H1 (cell line): Measurements from ENCODE around the gene IGF1. TPM values are rescaled to one million over a fixed set of nuclear protein-coding genes. Genes with fewer than 3 reads are reported as not detected.

Experiments
- CTCF ChIA-PET: fragments of 300-600 bp; sonication (Branson Sonifier 250); formaldehyde crosslinking; loops from one replicate; lab custom pipeline; 2021; ENCODE audit not compliant: partially characterized antibody; lab: Charles Lee
- POLR2A ChIA-PET: fragments of 300-600 bp; sonication (Branson Sonifier 250); formaldehyde crosslinking; loops from one replicate; lab custom pipeline; 2021; ENCODE audit warnings: inconsistent platforms; ENCODE audit not compliant: partially characterized antibody; lab: Charles Lee
- DNase-seq, 2 experiments: peaks; one replicate each; pipeline versions ENCODE4 v3.0.0 to v3.0.0-alpha.2; 2010 to 2022; ENCODE audit warnings: low spot score in 2 of 2, low read depth in 1 of 2, mixed read lengths in 1 of 2
- FAIRE-seq: peaks from 2 replicates; lab custom pipeline; 2011; peaks lifted over from hg19 to GRCh38; lab: Jason Lieb, UNC
- H2AFZ ChIP-seq: 2 replicates; pipeline ENCODE4 v1.8.1; 2012; ENCODE audit warnings: low read length, inconsistent platforms
- H2AK5ac ChIP-seq: 2 replicates; pipeline ENCODE4 v1.6.1; 2013; ENCODE audit warnings: low read depth, low read length
- H2BK120ac ChIP-seq: replicated peaks from 2 replicates; pipeline ENCODE3; 2013; ENCODE audit warnings: low read depth, low read length, inconsistent platforms
- H2BK12ac ChIP-seq: 2 replicates; pipeline ENCODE4 v1.6.1; 2013; ENCODE audit warnings: low read depth, low read length
- H2BK15ac ChIP-seq: 2 replicates; pipeline ENCODE4 v1.6.1; 2013; ENCODE audit warnings: low read length
- H2BK20ac ChIP-seq: 2 replicates; pipeline ENCODE4 v1.6.1; 2013; ENCODE audit warnings: low read length
- H2BK5ac ChIP-seq: 2 replicates; pipeline ENCODE4 v1.6.1; 2013; ENCODE audit warnings: low read depth, low read length
- H3K14ac ChIP-seq: 2 replicates; pipeline ENCODE4 v1.6.1; 2013; ENCODE audit warnings: inconsistent platforms; ENCODE audit not compliant: insufficient read length
- H3K18ac ChIP-seq: 2 replicates; pipeline ENCODE4 v1.6.1; 2013; ENCODE audit warnings: low read length; ENCODE audit errors: extremely low read depth
- H3K23ac ChIP-seq: 2 replicates; pipeline ENCODE4 v1.6.1; 2013; ENCODE audit warnings: inconsistent platforms; ENCODE audit not compliant: insufficient read length
- H3K23me2 ChIP-seq: 2 replicates; pipeline ENCODE4 v1.6.1; 2013; ENCODE audit warnings: low read depth, low read length
- H3K27ac ChIP-seq: 2 replicates; pipeline ENCODE4 v1.6.1; 2011; ENCODE audit warnings: low read depth, low read length, inconsistent platforms
- H3K27me3 ChIP-seq, 4 experiments: replicated peaks in 1 of 4; 1 replicate in 1 of 4; 2 replicates in 3 of 4; pipeline versions ENCODE4 v1.6.1 to v1.8.1; 2011 to 2013; ENCODE audit warnings: low read length in 3 of 4, mild to moderate bottlenecking in 3 of 4, inconsistent platforms in 2 of 4, mixed read lengths in 2 of 4, moderate library complexity in 1 of 4; ENCODE audit not compliant: control insufficient read depth in 3 of 4, insufficient read depth in 3 of 4; ENCODE audit errors: extremely low read depth in 1 of 4
- H3K36me3 ChIP-seq, 4 experiments: 2 replicates each; pipeline versions ENCODE4 v1.6.1 to v1.8.1; 2011 to 2013; ENCODE audit warnings: mild to moderate bottlenecking in 4 of 4, low read length in 3 of 4, moderate library complexity in 2 of 4, control low read depth in 1 of 4, inconsistent platforms in 1 of 4; ENCODE audit not compliant: insufficient read depth in 4 of 4, control insufficient read depth in 2 of 4
- H3K4ac ChIP-seq: replicated peaks from 2 replicates; pipeline ENCODE3; 2013; ENCODE audit warnings: low read length, low read depth, mixed read lengths, inconsistent platforms; ENCODE audit not compliant: insufficient read length
- H3K4me1 ChIP-seq, 4 experiments: replicated peaks in 1 of 4; 1 replicate in 1 of 4; 2 replicates in 3 of 4; pipeline versions ENCODE4 v1.6.1 to v1.8.1; 2011 to 2013; ENCODE audit warnings: low read length in 3 of 4, inconsistent platforms in 2 of 4, mixed read lengths in 1 of 4; ENCODE audit not compliant: insufficient read depth in 4 of 4, control insufficient read depth in 3 of 4
- H3K4me2 ChIP-seq, 2 experiments: 2 replicates each; pipeline versions ENCODE4 v1.6.1 to v1.8.1; 2011 to 2013; ENCODE audit warnings: low read depth in 2 of 2, low read length in 2 of 2, control low read depth in 1 of 2, inconsistent platforms in 1 of 2, mild to moderate bottlenecking in 1 of 2; ENCODE audit not compliant: insufficient read depth in 1 of 2
- H3K4me3 ChIP-seq, 4 experiments: fragments of 200-600, 300-600 bp in 1 of 4; sonication (generic), shearing (Covaris generic), sonication (Bioruptor Twin) in 1 of 4; 2 replicates each; pipeline versions ENCODE4 v1.5.1 to v1.8.1; 2011 to 2016; ENCODE audit warnings: low read length in 4 of 4, low read depth in 3 of 4, control low read depth in 2 of 4, inconsistent platforms in 2 of 4, mild to moderate bottlenecking in 2 of 4, mixed read lengths in 1 of 4, moderate library complexity in 1 of 4; ENCODE audit not compliant: insufficient read depth in 2 of 4; ENCODE audit errors: extremely low read depth in 1 of 4
- H3K56ac ChIP-seq: replicated peaks from 2 replicates; pipeline ENCODE3; 2013; ENCODE audit warnings: low read depth, mild to moderate bottlenecking, mixed read lengths, low read length, inconsistent platforms; ENCODE audit not compliant: insufficient read length
- H3K79me1 ChIP-seq: 2 replicates; pipeline ENCODE4 v1.6.1; 2013; ENCODE audit warnings: low read depth, low read length, control low read depth
- H3K79me2 ChIP-seq, 2 experiments: 2 replicates each; pipeline versions ENCODE4 v1.6.1 to v1.8.1; 2012 to 2013; ENCODE audit warnings: low read length in 2 of 2, mild to moderate bottlenecking in 2 of 2, inconsistent platforms in 1 of 2; ENCODE audit not compliant: insufficient read depth in 2 of 2, control insufficient read depth in 1 of 2
- H3K9ac ChIP-seq, 4 experiments: replicated peaks in 1 of 4; 1 replicate in 1 of 4; 2 replicates in 3 of 4; pipeline versions ENCODE4 v1.6.1 to v1.8.1; 2011 to 2013; ENCODE audit warnings: low read depth in 3 of 4, low read length in 3 of 4, control low read depth in 2 of 4, mild to moderate bottlenecking in 2 of 4, moderate library complexity in 2 of 4, inconsistent platforms in 1 of 4; ENCODE audit errors: extremely low read depth in 1 of 4
- H3K9me3 ChIP-seq, 2 experiments: 2 replicates each; pipeline versions ENCODE4 v1.6.1 to v1.8.1; 2012 to 2013; ENCODE audit warnings: mild to moderate bottlenecking in 2 of 2, moderate library complexity in 2 of 2, control low read depth in 1 of 2, inconsistent platforms in 1 of 2, low read depth in 1 of 2, low read length in 1 of 2, mixed read lengths in 1 of 2; ENCODE audit not compliant: insufficient read depth in 2 of 2
- H4K20me1 ChIP-seq, 2 experiments: replicated peaks in 1 of 2; 2 replicates each; pipeline versions ENCODE3 to v1.8.1; 2011 to 2013; ENCODE audit warnings: inconsistent platforms in 2 of 2, low read length in 2 of 2, mild to moderate bottlenecking in 1 of 2; ENCODE audit not compliant: insufficient read depth in 2 of 2, control insufficient read depth in 1 of 2
- H4K5ac ChIP-seq: 2 replicates; pipeline ENCODE4 v1.6.1; 2013; ENCODE audit warnings: low read length, low read depth, mixed read lengths, inconsistent platforms; ENCODE audit not compliant: insufficient read length
- H4K8ac ChIP-seq: 2 replicates; pipeline ENCODE4 v1.8.0; 2013; ENCODE audit warnings: mild to moderate bottlenecking, moderate library complexity, low read length, inconsistent platforms; ENCODE audit not compliant: insufficient read depth; ENCODE audit errors: extremely low read depth
- H4K91ac ChIP-seq: replicated peaks from 2 replicates; pipeline ENCODE3; 2013; ENCODE audit warnings: low read length, mixed read lengths, inconsistent platforms; ENCODE audit not compliant: insufficient read length
- ASH2L ChIP-seq: fragments of 200-600, 300-600 bp; sonication (generic); IDR thresholded peaks from one replicate; pipeline ENCODE4 v1.7.1; 2017; ENCODE audit warnings: low read length
- BACH1 ChIP-seq: IDR thresholded peaks from 2 replicates; pipeline ENCODE4 v1.6.1; 2012; ENCODE audit warnings: low read length, improper control_type of control experiment
- CREB1 ChIP-seq: IDR thresholded peaks from 2 replicates; pipeline ENCODE4 v1.6.1; 2012; ENCODE audit warnings: inconsistent platforms
- EP300 ChIP-seq, 2 experiments: IDR thresholded peaks; 1 replicate in 1 of 2; 2 replicates in 1 of 2; pipeline ENCODE4 v1.6.1; 2011 to 2012; ENCODE audit warnings: low read depth in 2 of 2, low read length in 2 of 2, mild to moderate bottlenecking in 2 of 2, borderline replicate concordance in 1 of 2, inconsistent platforms in 1 of 2, moderate library complexity in 1 of 2
- GTF2F1 ChIP-seq: IDR thresholded peaks from 2 replicates; pipeline ENCODE4 v1.6.1; 2012; ENCODE audit warnings: low read depth, low read length, improper control_type of control experiment, borderline replicate concordance
- JUND ChIP-seq: IDR thresholded peaks from 2 replicates; pipeline ENCODE4 v1.6.1; 2011; ENCODE audit warnings: mild to moderate bottlenecking, improper control_type of control experiment, low read length
- POU5F1 ChIP-seq: IDR thresholded peaks from 2 replicates; pipeline ENCODE4 v1.6.1; 2011; ENCODE audit warnings: low read depth, mild to moderate bottlenecking, low read length, moderate library complexity
- RAD21 ChIP-seq, 2 experiments: IDR thresholded peaks in 1 of 2; conservative IDR thresholded peaks in 1 of 2; 2 replicates each; pipeline ENCODE4 v1.6.1; 2011; ENCODE audit warnings: low read depth in 2 of 2, low read length in 2 of 2, improper control_type of control experiment in 1 of 2, inconsistent platforms in 1 of 2, mild to moderate bottlenecking in 1 of 2, moderate library complexity in 1 of 2
- RFX5 ChIP-seq: IDR thresholded peaks from 2 replicates; pipeline ENCODE4 v1.6.1; 2011; ENCODE audit warnings: low read depth, low read length, improper control_type of control experiment, borderline replicate concordance
- SIRT6 ChIP-seq: IDR thresholded peaks from one replicate; pipeline ENCODE4 v1.7.1; 2012; ENCODE audit warnings: low read length, inconsistent platforms
- SP1 ChIP-seq: IDR thresholded peaks from 2 replicates; pipeline ENCODE4 v1.6.1; 2011; ENCODE audit warnings: low read depth, low read length
- SUZ12 ChIP-seq: fragments of 200-600 bp; sonication (generic); IDR thresholded peaks from 2 replicates; pipeline ENCODE4 v1.6.1; 2012; ENCODE audit warnings: mild to moderate bottlenecking, inconsistent platforms, low read length, moderate library complexity, mixed read lengths
- TEAD4 ChIP-seq: IDR thresholded peaks from 2 replicates; pipeline ENCODE4 v1.6.1; 2012; ENCODE audit warnings: low read depth, low read length, inconsistent platforms, mixed read lengths
- WGBS, 2 experiments: shearing (Covaris generic) in 1 of 2; methylation state at CpG; one replicate each; pipeline versions ENCODE4 v1.1.6 to v1.1.7; 2013 to 2015; ENCODE audit warnings: low lambda C conversion rate in 2 of 2, mixed read lengths in 2 of 2, inconsistent platforms in 1 of 2, low coverage in 1 of 2, missing lambda C conversion rate in 1 of 2; ENCODE audit not compliant: insufficient replicate concordance in 2 of 2, insufficient coverage in 1 of 2, insufficient read length in 1 of 2; ENCODE audit errors: extremely low coverage in 1 of 2, missing lambda C conversion rate in 1 of 2; 5-methylcytosine and 5-hydroxymethylcytosine counted together
- polyA plus RNA-seq, 7 experiments: library from polyadenylated mRNA; depleted of rRNA in 3 of 7; stranded (reverse) in 5 of 7; unstranded in 2 of 7; fragments of >200 nt in 5 of 7; fragments of 200-250 nt in 2 of 7; gene quantifications; 1 replicate in 5 of 7; 2 replicates in 1 of 7; 4 replicates in 1 of 7; pipeline versions ENCODE4 v1.2.1 to v1.2.3, GENCODE V29; 2011 to 2013; ENCODE audit warnings: missing spikeins in 2 of 7, mixed read lengths in 2 of 7
- total RNA-seq: library from RNA; stranded (reverse); fragmentation: NEBNext Ultra II Directional; extraction: Animal tissue kit (Norgen Biotek cat#: 25700); gene quantifications from 2 replicates; pipeline ENCODE4 v1.2.1, GENCODE V29; 2021
- TF ChIP-seq, protein P1 (sequence below): IDR thresholded peaks from 2 replicates; pipeline ENCODE4 v1.6.1; 2012; ENCODE audit warnings: inconsistent platforms

Gene IGF1
- total and polyA plus RNA-seq, 2 of the 8 experiments (the other 6 are each of a cell fraction or from before 2014, with no cell fraction given): not detected

- H4K5ac ChIP-seq: no peak overlapping the region
- no peaks in the 10 kb centered on the region for H3K36me3 ChIP-seq
- DNase-seq (no peak), FAIRE-seq (no peak)
- no peak overlapping the region for H3K23ac ChIP-seq
- 94% methylated on average over 1 of the region's 1 CpG; no CpG with 5 or more reads in 1 of the 2 experiments for WGBS, 2 experiments
- H2BK120ac ChIP-seq: no peak overlapping the region
- H2BK20ac ChIP-seq: no peak overlapping the region
- H3K14ac ChIP-seq: no peak overlapping the region
- H2BK12ac ChIP-seq: no peak overlapping the region
- H3K4ac ChIP-seq: no peak overlapping the region
- no peak overlapping the region for H4K91ac ChIP-seq
- H3K23me2 ChIP-seq: no peaks in the 10 kb centered on the region
- no peak overlapping the region for H3K4me2 ChIP-seq
- no peak for TF ChIP-seq ASH2L
- no peak for TF ChIP-seq SP1
- TF ChIP-seq TEAD4: no peak
- no peak for TF ChIP-seq RFX5
- no peak for TF ChIP-seq CREB1
- TF ChIP-seq RAD21 (IDR thresholded peaks at IDR 0.05 in 1 of 2, conservative IDR thresholded peaks at IDR 0.05 in 1 of 2; ENCODE audit: low read depth in 2 of 2, low read length in 2 of 2): no peak
- TF ChIP-seq SIRT6: no peak
- no peak for TF ChIP-seq JUND
- TF ChIP-seq SUZ12: no peak
- no peak for TF ChIP-seq POU5F1
- TF ChIP-seq, protein P1, sequence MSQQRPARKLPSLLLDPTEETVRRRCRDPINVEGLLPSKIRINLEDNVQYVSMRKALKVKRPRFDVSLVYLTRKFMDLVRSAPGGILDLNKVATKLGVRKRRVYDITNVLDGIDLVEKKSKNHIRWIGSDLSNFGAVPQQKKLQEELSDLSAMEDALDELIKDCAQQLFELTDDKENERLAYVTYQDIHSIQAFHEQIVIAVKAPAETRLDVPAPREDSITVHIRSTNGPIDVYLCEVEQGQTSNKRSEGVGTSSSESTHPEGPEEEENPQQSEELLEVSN: no peak
- TF ChIP-seq BACH1: no peak
- no peak for TF ChIP-seq EP300 (IDR thresholded peaks at IDR 0.05; ENCODE audit: borderline replicate concordance in 1 of 2, low read depth in 2 of 2, low read length in 2 of 2)
- TF ChIP-seq GTF2F1: no peak
- H3K9ac ChIP-seq: no peak overlapping the region
- no peak overlapping the region for H2BK15ac ChIP-seq
- no peak overlapping the region for H3K4me3 ChIP-seq
- no peak overlapping the region for H3K27ac ChIP-seq
- H2BK5ac ChIP-seq: no peak overlapping the region
- H3K79me2 ChIP-seq: no peaks in the 10 kb centered on the region
- no peaks in the 10 kb centered on the region for H3K4me1 ChIP-seq
- ChIA-PET POLR2A (no interaction called here), CTCF (no interaction called here)
- H2AFZ ChIP-seq: no peak overlapping the region
- H3K18ac ChIP-seq: no peak overlapping the region
- no peaks in the 10 kb centered on the region; the same call in 1 of the 2 replicates for H3K79me1 ChIP-seq
- no peak overlapping the region for H3K56ac ChIP-seq
- H4K20me1 ChIP-seq: no peaks in the 10 kb centered on the region
- no peak overlapping the region for H2AK5ac ChIP-seq
- no peaks in the 10 kb centered on the region for H3K27me3 ChIP-seq
- no peak overlapping the region for H4K8ac ChIP-seq
- no peaks in the 10 kb centered on the region for H3K9me3 ChIP-seq
Measured at GRCh38 chr12:102433304-102433703, 47.1 kb downstream of the IGF1 start.
